NT2/D1 (cell line): ENCODE measurements around the gene SDHAF2.
"Not testable (repeated sequence)": the region's sequence is repeated elsewhere in the genome, so short reads cannot be mapped to it uniquely, and the experiment has no call there.

ENCODE experiments used
- SUZ12 ChIP-seq: IDR thresholded peaks from 2 replicates; pipeline ENCODE4 v1.6.1; 2011; ENCODE audit not compliant: insufficient read length, insufficient read depth; ENCODE audit errors: extremely low read depth
- YY1 ChIP-seq: IDR thresholded peaks from 2 replicates; pipeline ENCODE4 v1.6.1; 2011; ENCODE audit not compliant: insufficient read length, insufficient read depth

DNA sequence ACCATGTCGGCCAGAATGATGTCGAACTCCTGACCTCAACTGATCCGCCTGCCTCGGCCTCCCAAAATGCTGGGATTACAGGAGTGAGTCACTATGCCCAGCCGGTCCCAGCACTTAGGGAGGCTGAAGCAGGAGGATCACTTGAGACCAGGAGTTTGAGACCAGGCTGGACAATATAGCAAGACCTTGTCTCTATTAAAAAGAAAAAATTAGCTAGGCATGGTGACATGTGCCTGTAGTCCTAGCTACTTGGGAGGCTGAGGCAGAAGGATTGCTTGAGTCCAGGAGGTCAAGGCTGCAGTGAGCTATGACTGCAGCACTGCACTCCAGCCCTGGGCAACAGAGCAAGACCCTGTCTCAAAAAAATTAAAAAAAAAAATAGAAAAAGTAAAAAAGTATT is 46.1 kb upstream of the SDHAF2 start:
- TF ChIP-seq YY1, SUZ12: not testable (repeated sequence)
